ENCODE measurements around the gene KCNIP4.

The KCNIP4 gene

GRCh38 chr4:21962691-21963090 is 14.1 kb upstream of the KCNIP4 start:
- Histone ChIP-seq H3K27ac (ENCODE audit: low read depth, low read length) (no peak overlapping the region), H3K4me3 (ENCODE audit: low read depth in 1 of 2, low read length in 2 of 2) (no peak overlapping the region), H3K27me3 (ENCODE audit: control insufficient read depth in 1 of 2, insufficient read depth in 2 of 2, low read length in 2 of 2) (no peaks in the 10 kb centered on the region), H3K9ac (ENCODE audit: low read length) (no peak overlapping the region), H3K4me1 (ENCODE audit: insufficient read depth, low read length) (no peaks in the 10 kb centered on the region), H3K36me3 (ENCODE audit: insufficient read depth, low read length) (no peaks in the 10 kb centered on the region), H3K9me3 (ENCODE audit: low read length) (no peaks in the 10 kb centered on the region)

GRCh38 chr4:21960793-21961192 is 12.2 kb upstream of the KCNIP4 start:
- H3K27me3 ChIP-seq (ENCODE audit: control insufficient read depth in 1 of 2, insufficient read depth in 2 of 2, low read length in 2 of 2) = no peaks in the 10 kb centered on the region
- no peak overlapping the region for H3K4me3 ChIP-seq (ENCODE audit: low read depth in 1 of 2, low read length in 2 of 2)
- H3K4me1 ChIP-seq (ENCODE audit: insufficient read depth, low read length) = no peaks in the 10 kb centered on the region
- no peaks in the 10 kb centered on the region for H3K9me3 ChIP-seq (ENCODE audit: low read length)
- no peaks in the 10 kb centered on the region for H3K36me3 ChIP-seq (ENCODE audit: insufficient read depth, low read length)
- H3K27ac ChIP-seq (ENCODE audit: low read depth, low read length) = no peak overlapping the region
- no peak overlapping the region for H3K9ac ChIP-seq (ENCODE audit: low read length)

DNA sequence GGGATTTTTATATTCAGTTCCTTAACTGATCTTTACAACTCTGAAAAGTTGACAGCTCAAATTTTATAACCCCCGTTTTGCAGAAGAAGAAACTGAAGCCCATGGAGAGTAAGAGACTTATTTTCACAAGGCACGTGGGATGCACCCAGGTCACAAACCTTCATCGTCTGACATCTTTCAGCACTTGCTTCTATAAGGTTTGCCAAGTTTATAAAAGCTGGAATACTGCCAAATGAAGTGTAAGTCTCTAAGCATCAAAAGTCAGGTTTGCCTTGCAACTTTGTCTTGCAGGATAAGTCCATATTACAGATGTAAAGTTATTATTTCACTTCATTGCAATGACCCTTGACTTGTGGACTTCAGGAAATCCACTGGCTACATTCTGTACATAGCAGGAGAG is 6.3 kb upstream of the KCNIP4 start:
- Histone ChIP-seq H3K36me3 (ENCODE audit: insufficient read depth, low read length) (no peaks in the 10 kb centered on the region), H3K9me3 (ENCODE audit: low read length) (no peaks in the 10 kb centered on the region), H3K4me3 (ENCODE audit: low read depth in 1 of 2, low read length in 2 of 2) (no peak overlapping the region), H3K4me1 (ENCODE audit: insufficient read depth, low read length) (peaks cover 8% of the 10 kb centered on the region), H3K9ac (ENCODE audit: low read length) (no peak overlapping the region), H3K27me3 (ENCODE audit: control insufficient read depth in 1 of 2, insufficient read depth in 2 of 2, low read length in 2 of 2) (no peaks in the 10 kb centered on the region), H3K27ac (ENCODE audit: low read depth, low read length) (no peak overlapping the region)

DNA sequence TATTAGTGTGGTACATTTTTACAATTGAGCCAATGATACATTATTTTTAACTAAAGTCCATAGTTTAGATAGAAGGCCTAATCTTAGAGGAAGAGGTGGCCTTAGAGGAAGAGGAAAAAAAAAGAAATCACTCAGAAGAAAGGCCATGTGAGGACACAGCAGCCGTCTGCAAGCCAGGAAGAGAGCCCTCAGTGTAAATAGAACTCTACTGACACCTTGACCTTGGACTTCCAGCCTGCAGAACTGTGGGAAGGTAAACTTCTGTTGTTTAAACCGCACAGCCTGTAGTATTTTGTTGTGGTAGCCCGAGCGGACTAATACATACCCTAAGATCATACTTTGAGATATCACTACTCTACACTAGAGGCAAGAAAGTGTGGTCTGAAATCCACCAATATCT is 5.1 kb upstream of the KCNIP4 start:
- Histone ChIP-seq H3K36me3 (ENCODE audit: insufficient read depth, low read length) (no peaks in the 10 kb centered on the region), H3K4me3 (ENCODE audit: low read depth in 1 of 2, low read length in 2 of 2) (no peak overlapping the region), H3K27ac (ENCODE audit: low read depth, low read length) (no peak overlapping the region), H3K4me1 (ENCODE audit: insufficient read depth, low read length) (peaks cover 8% of the 10 kb centered on the region), H3K9me3 (ENCODE audit: low read length) (no peaks in the 10 kb centered on the region), H3K27me3 (ENCODE audit: control insufficient read depth in 1 of 2, insufficient read depth in 2 of 2, low read length in 2 of 2) (no peaks in the 10 kb centered on the region), H3K9ac (ENCODE audit: low read length) (no peak overlapping the region)

DNA sequence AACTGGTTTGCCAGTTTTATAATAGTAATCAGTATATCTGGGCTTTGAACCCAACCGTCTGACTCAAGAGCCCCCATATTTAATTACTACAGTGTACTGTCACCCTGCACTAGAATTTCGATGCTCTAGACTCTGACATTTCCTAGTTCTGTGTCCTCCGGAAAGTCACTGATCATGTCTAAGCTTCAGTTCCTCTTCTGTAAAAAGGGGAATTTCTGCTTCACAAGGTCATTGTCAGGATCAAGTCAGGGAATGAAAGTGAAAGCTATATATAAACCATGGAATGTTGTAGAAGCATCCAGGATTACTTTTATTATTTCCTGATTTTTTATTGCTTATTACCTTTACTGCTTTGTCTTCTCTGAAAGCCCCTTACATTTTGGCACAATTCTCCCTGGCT is 4.0 kb upstream of the KCNIP4 start:
- H3K27me3 ChIP-seq (ENCODE audit: control insufficient read depth in 1 of 2, insufficient read depth in 2 of 2, low read length in 2 of 2) = peaks cover 3 to 6% of the 10 kb centered on the region in 2 donors
- no peaks in the 10 kb centered on the region for H3K36me3 ChIP-seq (ENCODE audit: insufficient read depth, low read length)
- no peak overlapping the region for H3K4me3 ChIP-seq (ENCODE audit: low read depth in 1 of 2, low read length in 2 of 2)
- H3K9ac ChIP-seq (ENCODE audit: low read length) = no peak overlapping the region
- H3K9me3 ChIP-seq (ENCODE audit: low read length) = no peaks in the 10 kb centered on the region
- no peak overlapping the region for H3K27ac ChIP-seq (ENCODE audit: low read depth, low read length)
- peaks cover 8% of the 10 kb centered on the region for H3K4me1 ChIP-seq (ENCODE audit: insufficient read depth, low read length)

GRCh38 chr4:21949073-21949457 is 493 bp upstream of the KCNIP4 start:
- H3K27me3 ChIP-seq (ENCODE audit: control insufficient read depth in 1 of 2, insufficient read depth in 2 of 2, low read length in 2 of 2) = peaks cover 7 to 8% of the 10 kb centered on the region in 2 donors
- peak overlapping the region; percentile 37 to 61 for H3K4me3 ChIP-seq (ENCODE audit: low read depth in 1 of 2, low read length in 2 of 2)
- H3K4me1 ChIP-seq (ENCODE audit: insufficient read depth, low read length) = no peaks in the 10 kb centered on the region
- H3K27ac ChIP-seq (ENCODE audit: low read depth, low read length) = peak overlapping the region; percentile 19
- H3K9me3 ChIP-seq (ENCODE audit: low read length) = no peaks in the 10 kb centered on the region
- H3K36me3 ChIP-seq (ENCODE audit: insufficient read depth, low read length) = no peaks in the 10 kb centered on the region
- H3K9ac ChIP-seq (ENCODE audit: low read length) = no peak overlapping the region

GRCh38 chr4:21947791-21948346 is 703 bp downstream of the KCNIP4 start:
- Histone ChIP-seq H3K9ac (ENCODE audit: low read length) (no peak overlapping the region), H3K4me3 (ENCODE audit: low read depth in 1 of 2, low read length in 2 of 2) (peak overlapping the region; percentile 31 to 51)

DNA sequence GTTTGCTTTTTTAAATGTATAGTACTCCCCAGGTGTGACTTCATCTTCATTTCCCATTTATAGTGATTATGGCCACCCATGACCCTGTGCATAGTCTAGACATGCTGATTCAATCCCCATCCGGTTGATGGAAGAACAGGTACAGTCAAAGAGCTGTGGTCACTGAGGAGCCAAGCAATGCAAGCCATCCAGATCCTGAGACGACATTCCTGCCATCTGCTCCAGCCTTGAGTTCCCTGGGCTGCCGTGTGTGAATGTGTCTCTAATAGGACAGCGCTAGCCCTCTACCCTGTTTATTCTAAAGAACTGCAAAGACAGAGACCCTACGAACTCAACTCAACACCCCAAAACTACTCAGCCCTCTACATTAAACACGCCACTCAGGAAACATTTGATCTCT is 1.7 kb downstream of the KCNIP4 start:
- H3K4me1 ChIP-seq (ENCODE audit: insufficient read depth, low read length) = no peaks in the 10 kb centered on the region
- peaks cover 7 to 8% of the 10 kb centered on the region in 2 donors for H3K27me3 ChIP-seq (ENCODE audit: control insufficient read depth in 1 of 2, insufficient read depth in 2 of 2, low read length in 2 of 2)
- H3K36me3 ChIP-seq (ENCODE audit: insufficient read depth, low read length) = no peaks in the 10 kb centered on the region
- H3K4me3 ChIP-seq (ENCODE audit: low read depth in 1 of 2, low read length in 2 of 2) = no peak overlapping the region
- no peak overlapping the region for H3K27ac ChIP-seq (ENCODE audit: low read depth, low read length)
- no peaks in the 10 kb centered on the region for H3K9me3 ChIP-seq (ENCODE audit: low read length)
- no peak overlapping the region for H3K9ac ChIP-seq (ENCODE audit: low read length)

More at GRCh38 chr4:21947791-21948346, 703 bp downstream of the KCNIP4 start:
- H3K4me1 ChIP-seq (ENCODE audit: insufficient read depth, low read length) = no peaks in the 10 kb centered on the region
- no peaks in the 10 kb centered on the region for H3K36me3 ChIP-seq (ENCODE audit: insufficient read depth, low read length)
- H3K27ac ChIP-seq (ENCODE audit: low read depth, low read length) = no peak overlapping the region
- H3K9me3 ChIP-seq (ENCODE audit: low read length) = no peaks in the 10 kb centered on the region
- peaks cover 7 to 8% of the 10 kb centered on the region in 2 donors for H3K27me3 ChIP-seq (ENCODE audit: control insufficient read depth in 1 of 2, insufficient read depth in 2 of 2, low read length in 2 of 2)

GRCh38 chr4:21921526-21922180 is 26.9 kb downstream of the KCNIP4 start:
- Histone ChIP-seq H3K4me3 (ENCODE audit: low read depth in 1 of 2, low read length in 2 of 2) (no peak overlapping the region), H3K36me3 (ENCODE audit: insufficient read depth, low read length) (no peaks in the 10 kb centered on the region), H3K9me3 (ENCODE audit: low read length) (no peaks in the 10 kb centered on the region), H3K4me1 (ENCODE audit: insufficient read depth, low read length) (no peaks in the 10 kb centered on the region), H3K27ac (ENCODE audit: low read depth, low read length) (no peak overlapping the region), H3K27me3 (ENCODE audit: control insufficient read depth in 1 of 2, insufficient read depth in 2 of 2, low read length in 2 of 2) (no peaks in the 10 kb centered on the region), H3K9ac (ENCODE audit: low read length) (no peak overlapping the region)

DNA sequence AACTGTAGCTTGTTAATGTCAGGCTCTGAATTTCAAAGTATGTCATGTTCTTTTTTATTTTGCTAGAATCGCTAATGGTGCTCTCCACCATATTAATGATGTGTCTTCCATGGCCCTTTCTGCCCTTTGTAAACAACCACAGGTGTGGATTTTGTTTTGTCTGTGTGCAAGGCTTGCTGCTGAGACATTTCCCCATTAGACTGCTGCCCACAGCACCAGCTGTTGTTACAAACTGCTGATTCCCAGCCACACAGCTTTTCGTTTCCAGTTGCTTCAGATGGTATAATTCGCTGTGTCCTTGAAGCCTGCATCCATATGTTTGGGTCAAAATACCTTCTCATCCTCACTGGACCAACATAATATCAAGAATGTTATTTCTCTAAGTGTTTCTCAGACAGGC is 32.8 kb downstream of the KCNIP4 start:
- no peaks in the 10 kb centered on the region for H3K36me3 ChIP-seq (ENCODE audit: insufficient read depth, low read length)
- H3K4me3 ChIP-seq (ENCODE audit: low read depth in 1 of 2, low read length in 2 of 2) = no peak overlapping the region

DNA sequence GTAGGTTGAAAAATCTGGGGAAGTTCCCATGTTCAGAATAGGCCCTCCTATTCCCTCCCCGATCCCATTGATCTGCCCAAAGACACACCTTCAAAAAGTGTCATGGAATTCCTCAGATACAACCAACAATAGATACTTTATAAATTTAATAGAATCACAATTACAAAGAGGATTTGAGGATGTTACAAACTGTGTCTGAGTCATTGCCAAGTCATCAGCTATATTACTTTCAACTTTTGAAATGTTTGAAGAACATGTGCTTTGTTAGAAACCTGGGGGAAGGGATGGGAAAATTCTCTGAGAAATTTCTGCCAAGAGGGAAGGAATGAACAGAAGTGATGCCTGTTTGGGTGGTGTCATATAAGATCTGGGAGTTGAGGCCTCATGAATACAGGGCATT is 46.7 kb downstream of the KCNIP4 start:
- Histone ChIP-seq H3K27me3 (ENCODE audit: control insufficient read depth in 1 of 2, insufficient read depth in 2 of 2, low read length in 2 of 2) (no peaks in the 10 kb centered on the region), H3K4me1 (ENCODE audit: insufficient read depth, low read length) (no peaks in the 10 kb centered on the region), H3K9me3 (ENCODE audit: low read length) (no peaks in the 10 kb centered on the region), H3K27ac (ENCODE audit: low read depth, low read length) (no peak overlapping the region), H3K9ac (ENCODE audit: low read length) (no peak overlapping the region), H3K36me3 (ENCODE audit: insufficient read depth, low read length) (no peaks in the 10 kb centered on the region), H3K4me3 (ENCODE audit: low read depth in 1 of 2, low read length in 2 of 2) (no peak overlapping the region)

More for the DNA sequence above, 32.8 kb downstream of the KCNIP4 start:
- H3K27ac ChIP-seq (ENCODE audit: low read depth, low read length) = no peak overlapping the region
- no peak overlapping the region for H3K9ac ChIP-seq (ENCODE audit: low read length)
- no peaks in the 10 kb centered on the region for H3K9me3 ChIP-seq (ENCODE audit: low read length)
- no peaks in the 10 kb centered on the region for H3K27me3 ChIP-seq (ENCODE audit: control insufficient read depth in 1 of 2, insufficient read depth in 2 of 2, low read length in 2 of 2)
- H3K4me1 ChIP-seq (ENCODE audit: insufficient read depth, low read length) = peaks cover 4% of the 10 kb centered on the region

GRCh38 chr4:21901281-21901680 is 47.3 kb downstream of the KCNIP4 start:
- no peaks in the 10 kb centered on the region for H3K36me3 ChIP-seq (ENCODE audit: insufficient read depth, low read length)
- no peak overlapping the region for H3K4me3 ChIP-seq (ENCODE audit: low read depth in 1 of 2, low read length in 2 of 2)

More at GRCh38 chr4:21901281-21901680, 47.3 kb downstream of the KCNIP4 start:
- no peaks in the 10 kb centered on the region for H3K27me3 ChIP-seq (ENCODE audit: control insufficient read depth in 1 of 2, insufficient read depth in 2 of 2, low read length in 2 of 2)
- H3K9ac ChIP-seq (ENCODE audit: low read length) = no peak overlapping the region
- H3K27ac ChIP-seq (ENCODE audit: low read depth, low read length) = no peak overlapping the region
- H3K4me1 ChIP-seq (ENCODE audit: insufficient read depth, low read length) = no peaks in the 10 kb centered on the region
- no peaks in the 10 kb centered on the region for H3K9me3 ChIP-seq (ENCODE audit: low read length)
